Astrocyte (in vitro differentiated cells and primary cell): ENCODE results near the gene PDE1A. TPM values are rescaled to one million over a fixed set of nuclear protein-coding genes. Genes with fewer than 3 reads are reported as not detected.
A peak's percentile ranks its signal among the peaks of the same experiment; 100 is the strongest.

Experiments used
- DNase-seq: peaks from one replicate; pipeline ENCODE4 v3.0.0-alpha.2; 2010; ENCODE audit warnings: low read depth
- FAIRE-seq: peaks from 2 replicates; lab custom pipeline; 2011; peaks lifted over from hg19 to GRCh38; lab: Jason Lieb, UNC
- H2AFZ ChIP-seq: 2 replicates; pipeline ENCODE4 v1.6.0; 2012; ENCODE audit warnings: low read depth, low read length, inconsistent platforms
- H3K27ac ChIP-seq: 2 replicates; pipeline ENCODE4 v1.5.1; 2011; ENCODE audit warnings: low read depth, low read length, inconsistent platforms
- H3K27me3 ChIP-seq: 2 replicates; pipeline ENCODE4 v1.6.0; 2011; ENCODE audit warnings: low read length, inconsistent platforms; ENCODE audit not compliant: insufficient read depth
- H3K36me3 ChIP-seq: 2 replicates; pipeline ENCODE4 v1.5.1; 2011; ENCODE audit warnings: low read length, inconsistent platforms; ENCODE audit not compliant: insufficient read depth
- H3K4me1 ChIP-seq: 2 replicates; pipeline ENCODE4 v1.5.1; 2011; ENCODE audit warnings: low read length, inconsistent platforms; ENCODE audit not compliant: insufficient read depth
- H3K4me2 ChIP-seq: 2 replicates; pipeline ENCODE4 v1.6.0; 2012; ENCODE audit warnings: low read length, inconsistent platforms
- H3K4me3 ChIP-seq: 2 replicates; pipeline ENCODE4 v1.5.1; 2011; ENCODE audit warnings: low read depth, mild to moderate bottlenecking, low read length, inconsistent platforms; ENCODE audit not compliant: insufficient read depth
- H3K79me2 ChIP-seq: 2 replicates; pipeline ENCODE4 v1.6.0; 2012; ENCODE audit warnings: mild to moderate bottlenecking, low read length, inconsistent platforms; ENCODE audit not compliant: insufficient read depth
- H3K9ac ChIP-seq: 2 replicates; pipeline ENCODE4 v1.6.0; 2012; ENCODE audit warnings: mild to moderate bottlenecking, low read length, inconsistent platforms
- H3K9me3 ChIP-seq: 2 replicates; pipeline ENCODE4 v1.5.1; 2012; ENCODE audit warnings: low read depth, mild to moderate bottlenecking, low read length, inconsistent platforms; ENCODE audit not compliant: insufficient read depth
- H4K20me1 ChIP-seq: 2 replicates; pipeline ENCODE4 v1.6.0; 2012; ENCODE audit warnings: low read length, inconsistent platforms; ENCODE audit not compliant: insufficient read depth
- H3K27ac Mint-ChIP-seq: one replicate; pipeline ENCODE4 v1.8.0; 2021; ENCODE audit warnings: mild to moderate bottlenecking, mixed read lengths; ENCODE audit not compliant: unreplicated experiment
- H3K27me3 Mint-ChIP-seq: one replicate; pipeline ENCODE4 v1.8.0; 2021; ENCODE audit warnings: low read depth, mixed read lengths; ENCODE audit not compliant: unreplicated experiment
- H3K36me3 Mint-ChIP-seq: one replicate; pipeline ENCODE4 v1.8.0; 2021; ENCODE audit warnings: low read depth, mixed read lengths; ENCODE audit not compliant: unreplicated experiment
- H3K4me1 Mint-ChIP-seq: one replicate; pipeline ENCODE4 v1.8.0; 2021; ENCODE audit warnings: low read depth, mixed read lengths; ENCODE audit not compliant: unreplicated experiment
- H3K4me3 Mint-ChIP-seq: one replicate; pipeline ENCODE4 v1.8.0; 2021; ENCODE audit warnings: mild to moderate bottlenecking, moderate library complexity, mixed read lengths; ENCODE audit not compliant: unreplicated experiment
- H3K9me3 Mint-ChIP-seq: one replicate; pipeline ENCODE4 v1.8.0; 2021; ENCODE audit warnings: mild to moderate bottlenecking, mixed read lengths; ENCODE audit not compliant: unreplicated experiment
- CTCF ChIP-seq: IDR thresholded peaks from 2 replicates; pipeline ENCODE4 v1.5.1; 2011; ENCODE audit warnings: low read depth, mild to moderate bottlenecking, inconsistent platforms, low read length, moderate library complexity; ENCODE audit not compliant: insufficient read depth
- EZH2 ChIP-seq: IDR thresholded peaks from 2 replicates; pipeline ENCODE4 v1.6.1; 2012; ENCODE audit warnings: mild to moderate bottlenecking, low read length, inconsistent platforms; ENCODE audit not compliant: insufficient read depth
- total RNA-seq: library from RNA; stranded (reverse); gene quantifications from 2 replicates; pipeline ENCODE4 v1.2.1, GENCODE V29; 2021

Gene PDE1A
- total RNA-seq, 1 donor from 2014 or later: 0.32 TPM

DNA sequence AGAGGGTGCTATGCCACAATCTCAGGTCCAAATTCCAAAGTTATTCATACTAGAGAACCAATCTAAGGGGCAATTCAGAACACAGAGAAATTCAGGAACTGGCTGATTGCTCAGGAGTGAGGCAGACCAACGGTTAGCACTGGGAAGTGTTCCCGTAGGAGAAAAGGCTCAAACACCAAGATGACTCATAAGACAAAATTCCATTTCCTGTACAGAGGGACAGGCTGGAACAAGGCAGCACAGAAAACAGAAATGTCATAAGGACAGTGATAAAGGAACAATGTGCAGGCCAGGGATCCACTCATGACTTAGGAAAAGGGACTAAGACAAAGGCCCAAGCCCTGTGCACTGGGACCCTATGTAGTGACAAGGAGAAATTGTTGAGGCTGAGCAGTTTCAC, 54.2 kb downstream of the PDE1A start:
- H3K27me3 Mint-ChIP-seq: no peaks in the 10 kb centered on the region
- Histone ChIP-seq H3K27me3 (no peaks in the 10 kb centered on the region), H2AFZ (peak overlapping the region; percentile 61), H3K9ac (peak overlapping the region; percentile 23), H3K4me2 (peak overlapping the region; percentile 69), H4K20me1 (no peaks in the 10 kb centered on the region), H3K79me2 (no peaks in the 10 kb centered on the region), H3K9me3 (no peaks in the 10 kb centered on the region), H3K27ac (peak overlapping the region; percentile 63), H3K4me3 (no peak overlapping the region), H3K4me1 (peaks cover 11% of the 10 kb centered on the region), H3K36me3 (no peaks in the 10 kb centered on the region)
- peak overlapping the region; percentile 78 for H3K27ac Mint-ChIP-seq
- DNase-seq (peak; percentile 91), FAIRE-seq (peak; percentile 99)
- H3K4me1 Mint-ChIP-seq: peaks cover 12% of the 10 kb centered on the region
- no peak for TF ChIP-seq CTCF
- TF ChIP-seq EZH2: no peak
- H3K9me3 Mint-ChIP-seq: peaks cover 9% of the 10 kb centered on the region
- no peak overlapping the region for H3K4me3 Mint-ChIP-seq
- H3K36me3 Mint-ChIP-seq: no peaks in the 10 kb centered on the region

GRCh38 chr2:182368996-182369395, 57.8 kb downstream of the PDE1A start:
- H3K4me3 Mint-ChIP-seq: no peak overlapping the region
- H3K79me2 ChIP-seq: no peaks in the 10 kb centered on the region
- no peaks in the 10 kb centered on the region for H3K27me3 ChIP-seq
- FAIRE-seq: peak; percentile 39
- no peaks in the 10 kb centered on the region for H3K9me3 Mint-ChIP-seq
- H3K9me3 ChIP-seq: no peaks in the 10 kb centered on the region
- H3K27ac ChIP-seq: no peak overlapping the region
- H3K36me3 ChIP-seq: no peaks in the 10 kb centered on the region
- no peaks in the 10 kb centered on the region for H3K36me3 Mint-ChIP-seq
- H3K4me1 ChIP-seq: peaks cover 11% of the 10 kb centered on the region
- DNase-seq: no peak
- no peak overlapping the region for H2AFZ ChIP-seq
- TF ChIP-seq CTCF (no peak), EZH2 (no peak)
- no peak overlapping the region for H3K27ac Mint-ChIP-seq
- no peak overlapping the region for H3K9ac ChIP-seq
- no peak overlapping the region for H3K4me2 ChIP-seq
- H3K27me3 Mint-ChIP-seq: no peaks in the 10 kb centered on the region
- no peak overlapping the region for H3K4me3 ChIP-seq
- no peaks in the 10 kb centered on the region for H4K20me1 ChIP-seq
- H3K4me1 Mint-ChIP-seq: peaks cover 12% of the 10 kb centered on the region

- H3K4me1 Mint-ChIP-seq: peaks cover 12% of the 10 kb centered on the region
- H3K27ac Mint-ChIP-seq: no peak overlapping the region
Observed at GRCh38 chr2:182368446-182368845, 58.4 kb downstream of the PDE1A start.

More at GRCh38 chr2:182368446-182368845, 58.4 kb downstream of the PDE1A start:
- Histone ChIP-seq H3K4me3 (no peak overlapping the region), H3K27ac (no peak overlapping the region), H3K27me3 (no peaks in the 10 kb centered on the region), H3K9me3 (no peaks in the 10 kb centered on the region), H3K4me2 (no peak overlapping the region), H3K79me2 (no peaks in the 10 kb centered on the region), H4K20me1 (no peaks in the 10 kb centered on the region), H2AFZ (no peak overlapping the region), H3K36me3 (no peaks in the 10 kb centered on the region), H3K4me1 (peaks cover 11% of the 10 kb centered on the region), H3K9ac (no peak overlapping the region)
- Mint-ChIP-seq H3K36me3 (no peaks in the 10 kb centered on the region), H3K9me3 (no peaks in the 10 kb centered on the region), H3K4me3 (no peak overlapping the region), H3K27me3 (no peaks in the 10 kb centered on the region)
- peak; percentile 58 for DNase-seq
- TF ChIP-seq EZH2 (no peak), CTCF (no peak)
- FAIRE-seq: no peak
